Activated B cell treated with CpG ODN at 0.5 μM for 24 hours (primary cell): ENCODE measurements around the gene GSPT1. TPM values are rescaled to one million over a fixed set of nuclear protein-coding genes. Genes with fewer than 3 reads are reported as not detected.
"Not testable (repeated sequence)": the region's sequence is repeated elsewhere in the genome, so short reads cannot be mapped to it uniquely, and the experiment has no call there.

Source experiments
- ATAC-seq: fragments of 200-7000 bp; cut with Tn5 transposase; one replicate; pipeline ENCODE4 v1.10.0; 2021; ENCODE audit warnings: low read depth, mild to moderate bottlenecking, moderate library complexity
- CTCF ChIA-PET: fragments of 350-600 bp; sonication (Branson Sonifier 250); formaldehyde crosslinking; loops from one replicate; lab custom pipeline; 2021; ENCODE audit warnings: antibody characterized with exemption; lab: Charles Lee
- POLR2A ChIA-PET: fragments of 350-600 bp; sonication (Branson Sonifier 250); formaldehyde crosslinking; loops from one replicate; lab custom pipeline; 2021; ENCODE audit warnings: antibody characterized with exemption; lab: Charles Lee
- DNase-seq: peaks from one replicate; pipeline ENCODE4 v3.0.0; 2022
- H3K27ac Mint-ChIP-seq: one replicate; pipeline ENCODE4 v1.8.0; 2020; ENCODE audit warnings: mixed read lengths
- H3K27me3 Mint-ChIP-seq: one replicate; pipeline ENCODE4 v1.8.0; 2021; ENCODE audit warnings: mixed read lengths
- H3K36me3 Mint-ChIP-seq: one replicate; pipeline ENCODE4 v1.8.0; 2021; ENCODE audit warnings: low read depth, mixed read lengths
- H3K4me1 Mint-ChIP-seq: one replicate; pipeline ENCODE4 v1.8.0; 2021; ENCODE audit warnings: mixed read lengths
- H3K4me3 Mint-ChIP-seq: one replicate; pipeline ENCODE4 v1.8.0; 2020; ENCODE audit warnings: mild to moderate bottlenecking, mixed read lengths
- H3K9me3 Mint-ChIP-seq: one replicate; pipeline ENCODE4 v1.8.0; 2020; ENCODE audit warnings: mixed read lengths
- intact Hi-C: fragments of 100-400 bp; cut with micrococcal nuclease; formaldehyde crosslinking; loops from one replicate; pipeline ENCODE4 v1.15.1; 2024
- total RNA-seq: library from RNA; stranded (reverse); gene quantifications from 2 replicates; pipeline ENCODE4 v1.2.3, GENCODE V29; 2022
- TF ChIP-seq, protein P1 (sequence below): fragments of 200-600 bp; IDR thresholded peaks from one replicate; pipeline ENCODE4 v1.8.0; 2022; ENCODE audit warnings: antibody characterized with exemption, mild to moderate bottlenecking

Gene GSPT1
- total RNA-seq, 1 donor from 2014 or later = 101 TPM

DNA sequence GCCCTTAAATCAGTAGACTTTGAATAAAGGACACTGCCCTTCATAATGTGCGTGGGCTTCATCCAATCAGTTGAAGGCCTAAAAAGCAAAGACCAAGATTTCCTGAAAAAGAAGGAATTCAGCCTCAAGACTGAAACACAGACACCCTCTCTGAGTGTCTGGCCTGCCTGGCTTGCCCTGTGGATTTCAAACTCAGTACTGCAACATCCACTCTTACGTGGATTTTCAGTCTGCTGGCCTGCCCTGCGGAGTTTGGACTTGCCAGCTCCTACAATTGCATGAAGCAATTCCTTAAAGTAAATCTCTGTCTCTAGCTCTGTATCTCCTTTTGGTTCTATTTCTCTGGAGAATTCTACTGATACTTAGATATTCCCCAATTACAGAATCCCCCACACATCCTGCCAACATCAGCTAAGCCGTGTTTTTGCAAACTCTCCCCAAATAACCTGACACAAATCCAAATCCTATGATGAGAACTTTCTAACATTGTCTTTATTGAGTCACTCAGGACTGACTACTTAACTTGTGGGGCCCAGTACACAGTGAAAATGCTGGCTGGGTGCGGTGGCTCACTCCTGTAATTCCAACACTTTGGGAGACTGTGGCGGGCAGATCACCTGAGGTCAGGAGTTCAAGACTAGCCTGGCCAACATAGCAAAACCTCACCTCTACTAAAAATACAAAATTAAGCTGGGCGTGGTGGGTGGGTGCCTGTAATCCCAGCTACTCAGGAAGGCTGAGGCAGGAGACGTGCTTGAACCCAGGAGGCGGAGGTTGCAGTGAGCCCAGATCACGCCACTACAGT is 42.0 kb upstream of the GSPT1 start:
- ChIA-PET POLR2A (interaction anchor here (0.7 to 2.3 kb wide), 7 partner anchors 11 to 76 kb away, joined by 3 to 16 read pairs (median 6); partner anchors contain the start of gene SNX29), CTCF (interaction anchor here (1.1 to 2.6 kb wide), 3 partner anchors 9 to 110 kb away, joined by 3 to 20 read pairs (median 7); no protein-coding TSS in a partner anchor)
- Mint-ChIP-seq H3K27ac (no peak overlapping the region), H3K9me3 (no peaks in the 10 kb centered on the region), H3K4me3 (no peak overlapping the region), H3K4me1 (peaks cover 27% of the 10 kb centered on the region), H3K36me3 (no peaks in the 10 kb centered on the region), H3K27me3 (no peaks in the 10 kb centered on the region)
- no peak for DNase-seq
- ATAC-seq = no peak
- TF ChIP-seq, protein P1, sequence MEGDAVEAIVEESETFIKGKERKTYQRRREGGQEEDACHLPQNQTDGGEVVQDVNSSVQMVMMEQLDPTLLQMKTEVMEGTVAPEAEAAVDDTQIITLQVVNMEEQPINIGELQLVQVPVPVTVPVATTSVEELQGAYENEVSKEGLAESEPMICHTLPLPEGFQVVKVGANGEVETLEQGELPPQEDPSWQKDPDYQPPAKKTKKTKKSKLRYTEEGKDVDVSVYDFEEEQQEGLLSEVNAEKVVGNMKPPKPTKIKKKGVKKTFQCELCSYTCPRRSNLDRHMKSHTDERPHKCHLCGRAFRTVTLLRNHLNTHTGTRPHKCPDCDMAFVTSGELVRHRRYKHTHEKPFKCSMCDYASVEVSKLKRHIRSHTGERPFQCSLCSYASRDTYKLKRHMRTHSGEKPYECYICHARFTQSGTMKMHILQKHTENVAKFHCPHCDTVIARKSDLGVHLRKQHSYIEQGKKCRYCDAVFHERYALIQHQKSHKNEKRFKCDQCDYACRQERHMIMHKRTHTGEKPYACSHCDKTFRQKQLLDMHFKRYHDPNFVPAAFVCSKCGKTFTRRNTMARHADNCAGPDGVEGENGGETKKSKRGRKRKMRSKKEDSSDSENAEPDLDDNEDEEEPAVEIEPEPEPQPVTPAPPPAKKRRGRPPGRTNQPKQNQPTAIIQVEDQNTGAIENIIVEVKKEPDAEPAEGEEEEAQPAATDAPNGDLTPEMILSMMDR = no peak
- intact Hi-C loops = loop anchor here (2.0 kb wide), 1 partner anchor 19 kb away; the partner anchor contains the start of gene SNX29

DNA sequence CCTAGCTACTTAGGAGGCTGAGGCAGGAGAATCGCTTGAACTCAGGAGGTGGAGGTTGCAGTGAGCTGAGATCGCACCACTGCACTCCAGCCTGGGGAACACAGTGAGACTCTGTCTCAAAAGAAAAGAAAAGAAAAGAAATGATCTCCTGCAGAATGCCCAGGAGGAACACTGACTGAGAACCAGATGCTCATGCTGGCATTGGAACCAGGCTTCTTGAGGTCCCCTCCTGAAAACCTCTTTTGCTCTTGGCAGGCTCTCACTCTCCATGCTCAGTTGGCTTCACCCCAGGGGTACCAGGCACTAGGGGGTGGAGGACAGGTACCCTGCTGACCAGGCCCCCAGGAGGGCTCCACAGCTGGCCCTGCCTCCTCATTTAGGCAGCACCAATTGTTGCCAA is 40.8 kb upstream of the GSPT1 start:
- H3K27me3 Mint-ChIP-seq = no peaks in the 10 kb centered on the region
- H3K9me3 Mint-ChIP-seq = no peaks in the 10 kb centered on the region
- H3K36me3 Mint-ChIP-seq = no peaks in the 10 kb centered on the region
- TF ChIP-seq, protein P1 = no peak
- ATAC-seq (no peak), DNase-seq (no peak)
- POLR2A ChIA-PET = no interaction called here
- no peak overlapping the region for H3K4me3 Mint-ChIP-seq
- H3K4me1 Mint-ChIP-seq = peaks cover 22% of the 10 kb centered on the region
- no peak overlapping the region for H3K27ac Mint-ChIP-seq
- CTCF ChIA-PET = no interaction called here
- intact Hi-C loops = no loop called here

DNA sequence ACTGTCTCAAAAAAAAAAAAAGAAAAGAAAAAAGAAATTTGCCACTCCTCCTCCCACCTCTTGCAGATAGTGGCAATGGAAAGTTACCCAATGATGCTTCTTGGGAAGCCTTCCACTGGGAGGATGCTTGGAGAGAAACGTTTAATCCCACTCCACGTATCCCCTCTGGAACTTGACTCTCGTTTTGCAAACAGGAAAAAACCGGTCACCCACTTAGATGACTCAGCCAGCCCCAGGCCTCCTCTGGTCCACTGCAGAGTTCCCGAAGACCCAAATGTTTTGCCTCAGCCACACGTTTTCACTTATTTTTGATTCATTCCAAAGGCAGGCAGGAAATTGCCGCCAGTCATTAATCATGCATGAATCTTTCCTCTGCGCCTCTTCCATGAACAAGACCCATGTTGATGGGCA is 40.0 kb upstream of the GSPT1 start:
- no peaks in the 10 kb centered on the region for H3K27me3 Mint-ChIP-seq
- no peak for ATAC-seq
- no peak overlapping the region for H3K4me3 Mint-ChIP-seq
- H3K9me3 Mint-ChIP-seq = no peaks in the 10 kb centered on the region
- TF ChIP-seq, protein P1 = no peak
- POLR2A ChIA-PET = no interaction called here
- no peaks in the 10 kb centered on the region for H3K36me3 Mint-ChIP-seq
- H3K4me1 Mint-ChIP-seq = peaks cover 22% of the 10 kb centered on the region
- intact Hi-C loops = no loop called here
- H3K27ac Mint-ChIP-seq = no peak overlapping the region
- DNase-seq = no peak
- CTCF ChIA-PET = interaction anchor here (3.1 kb wide), 1 partner anchor 113 kb away, joined by 11 read pairs; no protein-coding TSS in a partner anchor

DNA sequence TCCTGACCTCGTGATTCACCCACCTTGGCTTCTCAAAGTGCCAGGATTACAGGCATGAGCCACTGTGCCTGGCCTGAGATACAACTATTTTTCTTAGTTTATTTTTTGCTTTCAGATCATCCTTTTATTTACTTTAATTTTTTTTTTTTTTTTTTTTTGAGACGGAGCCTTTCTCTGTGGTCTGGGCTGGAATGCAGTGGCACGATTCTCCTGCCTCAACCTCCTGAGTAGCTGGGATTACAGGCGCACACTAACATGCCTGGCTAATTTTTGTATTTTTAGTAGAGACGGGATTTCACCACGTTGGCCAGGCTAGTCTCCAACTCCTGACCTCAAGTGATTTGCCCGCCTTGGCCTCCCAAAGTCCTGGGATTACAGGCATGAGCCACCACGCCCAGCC is 37.8 kb upstream of the GSPT1 start:
- H3K27ac Mint-ChIP-seq, H3K9me3 Mint-ChIP-seq, H3K27me3 Mint-ChIP-seq, ATAC-seq, H3K36me3 Mint-ChIP-seq, DNase-seq, intact Hi-C loops, H3K4me3 Mint-ChIP-seq: not testable (repeated sequence)
- peaks cover 19% of the 10 kb centered on the region for H3K4me1 Mint-ChIP-seq
- ChIA-PET CTCF (interaction anchor here (1.2 to 3.1 kb wide), 2 partner anchors 115 to 142 kb away, joined by 4 to 11 read pairs; no protein-coding TSS in a partner anchor), POLR2A (interaction anchor here (0.6 to 0.7 kb wide), 4 partner anchors 14 to 512 kb away, joined by 3 to 5 read pairs (median 4); no protein-coding TSS in a partner anchor)

DNA sequence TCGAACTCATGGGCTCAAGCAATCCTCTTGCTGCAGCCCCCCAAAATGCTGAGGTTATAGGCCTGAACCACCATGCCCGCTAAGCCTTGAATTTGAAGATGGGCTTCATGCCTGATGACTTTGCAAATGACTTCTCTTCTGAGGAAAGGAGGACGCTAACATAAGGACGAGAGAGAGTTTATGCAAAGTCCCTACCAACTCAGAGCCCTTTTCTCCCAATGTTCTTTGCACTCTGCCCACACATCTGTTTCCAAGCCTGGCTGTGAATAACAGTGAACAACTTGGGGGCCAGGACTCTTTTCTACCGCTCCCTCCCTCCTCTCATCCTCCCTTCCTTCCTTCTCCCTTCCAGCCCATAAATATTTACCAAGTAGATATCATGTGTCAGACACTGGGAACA is 34.6 kb upstream of the GSPT1 start:
- ATAC-seq = no peak
- H3K4me3 Mint-ChIP-seq = no peak overlapping the region
- TF ChIP-seq, protein P1 = no peak
- DNase-seq = no peak
- ChIA-PET POLR2A (no interaction called here), CTCF (no interaction called here)
- no peaks in the 10 kb centered on the region for H3K36me3 Mint-ChIP-seq
- H3K27ac Mint-ChIP-seq = peak overlapping the region; percentile 9
- no peaks in the 10 kb centered on the region for H3K27me3 Mint-ChIP-seq
- peaks cover 14% of the 10 kb centered on the region for H3K4me1 Mint-ChIP-seq
- intact Hi-C loops = no loop called here
- H3K9me3 Mint-ChIP-seq = no peaks in the 10 kb centered on the region
